Heart left ventricle (tissue), 16 donors: ENCODE measurements around the gene MYL9. TPM values are rescaled to one million over a fixed set of nuclear protein-coding genes. Genes with fewer than 3 reads are reported as not detected.
A peak's percentile ranks its signal among the peaks of the same experiment; 100 is the strongest.

ENCODE experiments used
- ATAC-seq, 4 donors: fragments of 200-7000 bp; cut with Tn5 transposase; one replicate each; pipeline ENCODE4 v1.9.1; 2020 to 2022; ENCODE audit warnings: moderate library complexity in 4 of 4, mild to moderate bottlenecking in 3 of 4, moderate number of reproducible peaks in 1 of 4
- DNase-seq, 5 donors: peaks; one replicate each; pipeline ENCODE4 v3.0.0-alpha.2; 2020
- H3K27ac ChIP-seq, 12 donors: fragments of 200-600 bp; sonication (generic) in 4 of 12; one replicate each; pipeline versions ENCODE4 v1.5.0 to v1.8.0; 2016 to 2022; ENCODE audit warnings: mild to moderate bottlenecking in 2 of 12
- H3K27me3 ChIP-seq, 9 donors: fragments of 200-600 bp; sonication (generic) in 2 of 9; one replicate each; pipeline versions ENCODE4 v1.5.1 to v1.8.0; 2016 to 2022; ENCODE audit warnings: mild to moderate bottlenecking in 3 of 9
- H3K36me3 ChIP-seq, 9 donors: fragments of 200-600 bp; sonication (generic) in 2 of 9; one replicate each; pipeline versions ENCODE4 v1.5.0 to v1.8.0; 2018 to 2022; ENCODE audit warnings: mild to moderate bottlenecking in 2 of 9
- H3K4me1 ChIP-seq, 12 donors: fragments of 200-600 bp; sonication (generic) in 4 of 12; one replicate each; pipeline versions ENCODE4 v1.5.0 to v1.8.0; 2016 to 2022; ENCODE audit warnings: mild to moderate bottlenecking in 3 of 12
- H3K4me3 ChIP-seq, 12 donors: fragments of 200-600 bp; sonication (generic) in 4 of 12; one replicate each; pipeline versions ENCODE4 v1.5.0 to v1.8.0; 2017 to 2022; ENCODE audit warnings: mild to moderate bottlenecking in 9 of 12, moderate library complexity in 4 of 12
- H3K9me3 ChIP-seq, 12 donors: fragments of 200-600 bp; sonication (generic) in 4 of 12; one replicate each; pipeline versions ENCODE4 v1.5.0 to v1.8.0; 2016 to 2022; ENCODE audit warnings: mild to moderate bottlenecking in 1 of 12
- CTCF ChIP-seq, 12 donors: fragments of 200-600 bp; sonication (generic) in 4 of 12; IDR thresholded peaks; one replicate each; pipeline versions ENCODE4 v1.5.0 to v1.8.0; 2018 to 2022; ENCODE audit warnings: antibody characterized with exemption in 12 of 12, mild to moderate bottlenecking in 5 of 12
- POLR2A ChIP-seq, 2 donors: fragments of 450-650 bp; IDR thresholded peaks; one replicate each; pipeline ENCODE4 v1.6.1; 2017; ENCODE audit warnings: antibody characterized with exemption in 2 of 2, mild to moderate bottlenecking in 2 of 2, moderate library complexity in 2 of 2
- WGBS, 4 donors: extraction: QIAGEN DNeasy Blood & Tissue Kit in 2 of 4; methylation state at CpG; one replicate each; pipeline versions ENCODE4 v1.1.5 to v1.1.7; 2013 to 2018; 5-methylcytosine and 5-hydroxymethylcytosine counted together
- intact Hi-C, 10 donors: fragments of 100-400 bp; cut with DNase I; formaldehyde crosslinking; loops; one replicate each; pipeline versions ENCODE4 v1.11.1 to v1.14.2; 2022
- polyA plus RNA-seq, 2 donors: library from polyadenylated mRNA; stranded (reverse); fragments of 200-250 nt; gene quantifications; one replicate each; pipeline ENCODE4 v1.2.3, GENCODE V29; 2013
- total RNA-seq, 9 donors: library from RNA; depleted of rRNA in 2 of 9; stranded (reverse); fragments of >200 nt in 2 of 9; fragmentation: NEBNext Ultra II Directional in 3 of 9; extraction: Animal tissue kit (Norgen Biotek cat#: 25700) in 3 of 9; gene quantifications; one replicate each; pipeline versions ENCODE4 v1.1.0 to v1.2.4, GENCODE V29; 2016 to 2023
- donor health status: ischemic (EF 13 %, LVEDD 7.1; RV severe dilation, severe dysfunction).
- donor health status: healthy with polysubstance abuse.
- donor health status: DM: no; HTN: yes; CAD: no.
- donor health status: DM: no; HTN: no; CAD: no.
- donor health status: ischemic (EF 25% LVEDD 6.9; RV normal size, moderate dysfunction).
- donor health status: ischemic (EF 25% LVEDD 5.7; RV mildly dilated, moderate dysfunction).
- donor health status: healthy.
- donor health status: DM: yes; HTN: yes; CAD: no.
- donor health status: ischemic (EF 35%, LVEDD 5.7; RV mildly dilated, moderate dysfunction).
- donor health status: nonischemic (EF 11% LVEDD 7.7; RV severe dilation, severe dysfunction).
- donor health status: DM: yes; HTN: yes; CAD: no.
- donor health status: PGD.
- donor health status: ischemic (EF 29% LVEDD 5.4; RV normal size, mild dysfunction).
- donor health status: nonischemic (EF 23%, LVEDD 6.1; RV moderate dilation, normal function).

MYL9 gene
- total and polyA plus RNA-seq, 11 donors, result 452 to 2,387 (median 1,748) TPM

GRCh38 chr20:36593347-36593929 lies 52.1 kb downstream of the MYL9 start:
- H3K27ac ChIP-seq, result no peak overlapping the region
- DNase-seq (no peak), ATAC-seq (no peak)
- WGBS, 4 donors, result 90 to 98% (median 92%) methylated on average over 3 to 5 of the region's 5 CpGs
- H3K4me3 ChIP-seq, result no peak overlapping the region
- H3K36me3 ChIP-seq, result peaks cover 0 to 19% (median 12%) of the 10 kb centered on the region in 9 donors
- intact Hi-C loops, result loop anchor here in 9 of 10 donors (2.0 to 10.0 kb wide), 4 partner anchors 36 to 389 kb away; no protein-coding TSS in a partner anchor
- no peaks in the 10 kb centered on the region for H3K9me3 ChIP-seq
- peaks cover 0 to 44% (median 0%) of the 10 kb centered on the region in 12 donors for H3K4me1 ChIP-seq
- H3K27me3 ChIP-seq, result no peaks in the 10 kb centered on the region
- TF ChIP-seq CTCF (IDR thresholded peaks at IDR 0.05) (no peak), POLR2A (IDR thresholded peaks at IDR 0.05) (no peak)

- 27 to 41% (median 32%) methylated on average over 5 of the region's 5 CpGs for WGBS, 4 donors
- H3K36me3 ChIP-seq, result no peaks in the 10 kb centered on the region
- peaks cover 0 to 47% (median 5%) of the 10 kb centered on the region in 12 donors for H3K4me1 ChIP-seq
- H3K27me3 ChIP-seq, result no peaks in the 10 kb centered on the region
- H3K27ac ChIP-seq, result peak overlapping the region in 1 of 12 donors; percentile 28
- ATAC-seq (no peak), DNase-seq (no peak)
- intact Hi-C loops, result loop anchor here in 6 of 10 donors (5.0 to 10.0 kb wide), 4 partner anchors 48 to 395 kb away; a partner anchor contains a TSS
- no peaks in the 10 kb centered on the region for H3K9me3 ChIP-seq
- no peak for TF ChIP-seq POLR2A (IDR thresholded peaks at IDR 0.05)
- no peak for TF ChIP-seq CTCF (IDR thresholded peaks at IDR 0.05)
- H3K4me3 ChIP-seq, result peak overlapping the region in 1 of 12 donors; percentile 12
Observed at GRCh38 chr20:36599912-36600345, 58.6 kb downstream of the MYL9 start.

Other genes with a start within 250 kb of the MYL9 start
- 10 to 100 TPM; 25.6 to 76.7 (median 60.1) TPM for gene DLGAP4, start 235.2 kb upstream of the MYL9 start, total RNA-seq
- gene DLGAP4, start 235.2 kb upstream of the MYL9 start, polyA plus RNA-seq, result 10 to 100 TPM; 42.0 to 45.5 TPM
- 10 to 100 TPM in 3 of 9 donors, 1 to 10 TPM in 6; 4.5 to 14.9 (median 8.2) TPM for gene TGIF2, start 32.1 kb downstream of the MYL9 start, total RNA-seq
- 1 to 10 TPM; 2.1 to 5.4 TPM for gene TGIF2, start 32.1 kb downstream of the MYL9 start, polyA plus RNA-seq
- gene RAB5IF, start 64.3 kb downstream of the MYL9 start, total RNA-seq, result 10 to 100 TPM; 35.5 to 87.7 (median 63.1) TPM
- gene RAB5IF, start 64.3 kb downstream of the MYL9 start, polyA plus RNA-seq, result 100 to 1,000 TPM in 1 of 2 donors, 10 to 100 TPM in 1; 58.1 to 101 TPM
- 1 to 10 TPM in 2 of 9 donors, under 1 TPM in 7; 0.14 to 3.0 (median 0.38) TPM for gene SLA2, start 104.7 kb downstream of the MYL9 start, total RNA-seq
- gene SLA2, start 104.7 kb downstream of the MYL9 start, polyA plus RNA-seq, result under 1 TPM; 0.14 to 0.30 TPM
- 10 to 100 TPM; 17.3 to 34.8 (median 31.1) TPM for gene NDRG3, start 204.6 kb downstream of the MYL9 start, total RNA-seq
- gene NDRG3, start 204.6 kb downstream of the MYL9 start, polyA plus RNA-seq, result 10 to 100 TPM; 21.1 to 22.2 TPM
- 1 to 10 TPM; 3.7 to 6.2 (median 4.9) TPM for gene DSN1, start 232.2 kb downstream of the MYL9 start, total RNA-seq
- 1 to 10 TPM; 3.2 to 7.0 TPM for gene DSN1, start 232.2 kb downstream of the MYL9 start, polyA plus RNA-seq